IMR-90 (cell line): ENCODE measurements around the gene AMZ1. TPM values are rescaled to one million over a fixed set of nuclear protein-coding genes. Genes with fewer than 3 reads are reported as not detected.

Experiments used
- ATAC-seq: fragments of 200-7000 bp; cut with Tn5 transposase; 2 replicates; pipeline ENCODE4 v1.9.1; 2020; ENCODE audit warnings: low read depth, mild to moderate bottlenecking, moderate library complexity
- BruUV-seq: library from RNA; stranded (reverse); fragments of 400-500 nt; replicated peaks from 2 replicates; lab custom pipeline; 2021; lab: Mats Ljungman, UMichigan
- CTCF ChIA-PET: fragments of 300-600 bp; formaldehyde crosslinking; extraction: SDS; loops from one replicate; lab custom pipeline; 2021; ENCODE audit warnings: antibody characterized with exemption; lab: Yijun Ruan, JAX
- POLR2A ChIA-PET: fragments of 300-600 bp; sonication (Branson Sonifier 250); formaldehyde crosslinking; loops from one replicate; lab custom pipeline; 2022; ENCODE audit warnings: antibody characterized with exemption; ENCODE audit not compliant: unreplicated experiment; lab: Charles Lee
- DNase-seq: peaks from one replicate; pipeline ENCODE4 v3.0.0; 2013
- H2AFZ ChIP-seq: replicated peaks from 2 replicates; pipeline ENCODE3; 2013; ENCODE audit warnings: low read length, mild to moderate bottlenecking; ENCODE audit not compliant: poor library complexity
- H2AK5ac ChIP-seq: 2 replicates; pipeline ENCODE4 v1.6.1; 2013; ENCODE audit warnings: low read depth, low read length, inconsistent platforms
- H2AK9ac ChIP-seq: replicated peaks from 2 replicates; pipeline ENCODE3; 2013; ENCODE audit warnings: mild to moderate bottlenecking, low read depth, low read length, moderate library complexity; ENCODE audit not compliant: poor library complexity
- H2BK120ac ChIP-seq: 2 replicates; pipeline ENCODE4 v1.6.1; 2013; ENCODE audit warnings: low read depth, low read length, inconsistent platforms
- H2BK15ac ChIP-seq: 3 replicates; pipeline ENCODE4 v1.6.1; 2013; ENCODE audit warnings: low read depth, low read length, inconsistent platforms
- H2BK20ac ChIP-seq: 2 replicates; pipeline ENCODE4 v1.6.1; 2013; ENCODE audit warnings: low read depth, mild to moderate bottlenecking, inconsistent platforms, low read length, moderate library complexity
- H2BK5ac ChIP-seq: 2 replicates; pipeline ENCODE4 v1.6.1; 2013; ENCODE audit warnings: mild to moderate bottlenecking, low read depth, low read length, inconsistent platforms; ENCODE audit not compliant: poor library complexity, severe bottlenecking
- H3K14ac ChIP-seq: replicated peaks from 2 replicates; pipeline ENCODE4 v1.6.1; 2013; ENCODE audit warnings: low read depth, low read length, inconsistent platforms
- H3K18ac ChIP-seq: 2 replicates; pipeline ENCODE4 v1.6.1; 2013; ENCODE audit warnings: low read depth, low read length, control low read depth
- H3K23ac ChIP-seq: 2 replicates; pipeline ENCODE4 v1.6.1; 2013; ENCODE audit warnings: low read depth, low read length, inconsistent platforms
- H3K27ac ChIP-seq: 2 replicates; pipeline ENCODE4 v1.5.1; 2013; ENCODE audit warnings: mild to moderate bottlenecking, control low read depth, low read length; ENCODE audit not compliant: insufficient read depth
- H3K27me3 ChIP-seq: 2 replicates; pipeline ENCODE4 v1.6.1; 2013; ENCODE audit warnings: low read length; ENCODE audit not compliant: control insufficient read depth, insufficient read depth
- H3K36me3 ChIP-seq: 2 replicates; pipeline ENCODE4 v1.6.1; 2013; ENCODE audit warnings: low read length, mixed read lengths; ENCODE audit not compliant: control insufficient read depth, insufficient read depth
- H3K4ac ChIP-seq: 2 replicates; pipeline ENCODE4 v1.6.1; 2013; ENCODE audit warnings: low read depth, low read length, inconsistent platforms
- H3K4me1 ChIP-seq: 2 replicates; pipeline ENCODE4 v1.6.1; 2013; ENCODE audit warnings: low read length, mixed read lengths; ENCODE audit not compliant: control insufficient read depth, insufficient read depth
- H3K4me2 ChIP-seq: 2 replicates; pipeline ENCODE4 v1.6.1; 2013; ENCODE audit warnings: low read depth, mild to moderate bottlenecking, control low read depth, low read length, moderate library complexity
- H3K4me3 ChIP-seq: 2 replicates; pipeline ENCODE4 v1.5.1; 2013; ENCODE audit warnings: low read depth, mild to moderate bottlenecking, control low read depth, low read length, moderate library complexity; ENCODE audit not compliant: insufficient read depth
- H3K56ac ChIP-seq: 2 replicates; pipeline ENCODE4 v1.6.1; 2013; ENCODE audit warnings: low read length, inconsistent platforms; ENCODE audit not compliant: insufficient read depth; ENCODE audit errors: extremely low read depth
- H3K79me1 ChIP-seq, 2 experiments: 2 replicates each; pipeline ENCODE4 v1.6.1; 2013; ENCODE audit warnings: low read length in 2 of 2, inconsistent platforms in 1 of 2, low read depth in 1 of 2
- H3K9ac ChIP-seq: 2 replicates; pipeline ENCODE4 v1.6.1; 2013; ENCODE audit warnings: low read depth, low read length, control low read depth
- H3K9me1 ChIP-seq: 2 replicates; pipeline ENCODE4 v1.6.1; 2013; ENCODE audit warnings: low read length, inconsistent platforms; ENCODE audit not compliant: insufficient read depth
- H3K9me3 ChIP-seq: 2 replicates; pipeline ENCODE4 v1.6.1; 2013; ENCODE audit warnings: low read length; ENCODE audit not compliant: control insufficient read depth, insufficient read depth
- H4K20me1 ChIP-seq: 2 replicates; pipeline ENCODE4 v1.6.1; 2013; ENCODE audit warnings: low read length, inconsistent platforms; ENCODE audit not compliant: insufficient read depth
- H4K5ac ChIP-seq: 2 replicates; pipeline ENCODE4 v1.6.1; 2013; ENCODE audit warnings: mild to moderate bottlenecking, low read depth, low read length, control low read depth
- H4K8ac ChIP-seq, 2 experiments: 2 replicates each; pipeline ENCODE4 v1.6.1; 2013; ENCODE audit warnings: low read depth in 2 of 2, low read length in 2 of 2, control low read depth in 1 of 2, inconsistent platforms in 1 of 2
- H4K91ac ChIP-seq: 2 replicates; pipeline ENCODE4 v1.6.1; 2013; ENCODE audit warnings: low read depth, low read length, inconsistent platforms; ENCODE audit not compliant: insufficient read depth
- CTCF ChIP-seq: conservative IDR thresholded peaks from 2 replicates; pipeline ENCODE4 v1.5.1; 2012; ENCODE audit warnings: mild to moderate bottlenecking, low read depth, low read length, improper control_type of control experiment
- WGBS, 2 experiments: methylation state at CpG; one replicate each; pipeline versions ENCODE4 v1.1.5 to v1.1.7; 2013; ENCODE audit warnings: missing lambda C conversion rate in 2 of 2; ENCODE audit not compliant: insufficient read length in 1 of 2; ENCODE audit errors: extremely low coverage in 2 of 2; 5-methylcytosine and 5-hydroxymethylcytosine counted together
- dilution Hi-C: fragments of 300-500 bp; cut with HindIII; formaldehyde crosslinking; loops from one replicate; pipeline ENCODE4 v1.14.3; 2018; ENCODE audit warnings: low sequenced_read_pairs; ENCODE audit not compliant: unreplicated experiment
- in situ Hi-C: fragments of 300-500 bp; cut with MboI; formaldehyde crosslinking; loops from 3 replicates; pipeline ENCODE4 v1.14.3; 2019; ENCODE audit warnings: low sequenced_read_pairs, inconsistent platforms, mixed read lengths
- intact Hi-C: fragments of 100-400 bp; cut with micrococcal nuclease; formaldehyde crosslinking; loops from 2 replicates; pipeline ENCODE4 v1.10.0; 2022
- polyA plus RNA-seq, 3 experiments: library from polyadenylated mRNA; depleted of rRNA; stranded (reverse); fragments of >200 nt; gene quantifications; 2 replicates each; pipeline ENCODE4 v1.2.3, GENCODE V29; 2012; ENCODE audit warnings: low replicate concordance in 1 of 3
- total RNA-seq: library from RNA; depleted of rRNA; stranded (reverse); fragments of >200 nt; gene quantifications from 2 replicates; pipeline ENCODE4 v1.2.3, GENCODE V29; 2012

AMZ1 gene
- total and polyA plus RNA-seq, 2 of the 4 experiments (the other 2 are of a cell fraction): 0.54 to 1.6 TPM

GRCh38 chr7:2651847-2652735 lies 35.9 kb upstream of the AMZ1 start:
- no peak overlapping the region for H3K27ac ChIP-seq
- POLR2A ChIA-PET: no interaction called here
- peaks cover 72% of the 10 kb centered on the region for H3K36me3 ChIP-seq

More at GRCh38 chr7:2651847-2652735, 35.9 kb upstream of the AMZ1 start:
- Histone ChIP-seq H3K27me3 (no peaks in the 10 kb centered on the region), H3K9me1 (no peaks in the 10 kb centered on the region), H2BK15ac (no peak overlapping the region), H3K9me3 (no peaks in the 10 kb centered on the region), H2BK120ac (no peak overlapping the region), H3K14ac (no peak overlapping the region), H4K20me1 (peaks cover 28% of the 10 kb centered on the region), H4K5ac (no peak overlapping the region), H3K9ac (no peak overlapping the region), H2AFZ (peak overlapping the region; percentile 33), H3K4ac (no peak overlapping the region), H3K18ac (no peak overlapping the region), H2BK20ac (no peak overlapping the region), H3K23ac (no peak overlapping the region), H3K79me1 (peaks cover 9 to 48% of the 10 kb centered on the region in 2 experiments), H2AK5ac (no peak overlapping the region), H2BK5ac (no peak overlapping the region), H4K91ac (no peak overlapping the region), H2AK9ac (no peak overlapping the region), H3K4me2 (no peak overlapping the region), H3K4me3 (no peak overlapping the region), H3K4me1 (no peaks in the 10 kb centered on the region), H4K8ac (no peak overlapping the region), H3K56ac (no peak overlapping the region)
- TF ChIP-seq CTCF: no peak
- ATAC-seq (no peak), DNase-seq (no peak)
- no TSS peak for BruUV-seq
- dilution Hi-C loops (no loop called here), in situ Hi-C loops (no loop called here), intact Hi-C loops (no loop called here)
- CTCF ChIA-PET: interaction anchor here (0.6 to 1.2 kb wide), 2 partner anchors 19 to 183 kb away, joined by 3 read pairs; no protein-coding TSS in a partner anchor
- WGBS, 2 experiments: 94% methylated on average over 8 of the region's 28 CpGs; no CpG with 5 or more reads in 1 of the 2 experiments
